HepG2 (cell line): ENCODE data around the gene PAFAH1B1. TPM values are rescaled to one million over a fixed set of nuclear protein-coding genes. Genes with fewer than 3 reads are reported as not detected.

Source experiments
- EP300 ChIP-seq, 3 experiments: sonication (generic) in 1 of 3; formaldehyde crosslinking in 1 of 3; IDR thresholded peaks; 2 replicates each; pipeline versions ENCODE4 v1.5.1 to v1.6.1; 2011 to 2020; ENCODE audit warnings: low read depth in 2 of 3, low read length in 2 of 3, borderline replicate concordance in 1 of 3, improper control_type of control experiment in 1 of 3, mild to moderate bottlenecking in 1 of 3, missing genetic modification reagents in 1 of 3, moderate library complexity in 1 of 3
- ESRRA ChIP-seq: sonication (generic); formaldehyde crosslinking; IDR thresholded peaks from 2 replicates; pipeline ENCODE4 v1.5.1; 2020; ENCODE audit warnings: mild to moderate bottlenecking, low read depth, missing genetic modification reagents
- FOSL2 ChIP-seq: sonication (generic); formaldehyde crosslinking; IDR thresholded peaks from 2 replicates; pipeline ENCODE4 v1.4.0; 2020; ENCODE audit warnings: missing genetic modification reagents
- HDAC2 ChIP-seq: sonication (generic); formaldehyde crosslinking; IDR thresholded peaks from 2 replicates; pipeline ENCODE4 v1.4.0; 2020; ENCODE audit warnings: missing genetic modification reagents
- MTF1 ChIP-seq: sonication (generic); formaldehyde crosslinking; IDR thresholded peaks from 2 replicates; pipeline ENCODE4 v1.5.0; 2020; ENCODE audit warnings: missing genetic modification reagents
- MXD4 ChIP-seq: IDR thresholded peaks from 2 replicates; pipeline ENCODE4 v1.6.1; 2016; ENCODE audit warnings: mild to moderate bottlenecking, missing biosample characterization, missing genetic modification reagents
- MYC ChIP-seq: sonication (generic); formaldehyde crosslinking; IDR thresholded peaks from 2 replicates; pipeline ENCODE4 v1.9.0; 2021; ENCODE audit warnings: missing genetic modification reagents, borderline replicate concordance
- NFKBIZ ChIP-seq: IDR thresholded peaks from 2 replicates; pipeline ENCODE4 v1.6.1; 2018; ENCODE audit warnings: missing genetic modification reagents, missing compliant biosample characterization
- PHF8 ChIP-seq: sonication (generic); formaldehyde crosslinking; IDR thresholded peaks from 2 replicates; pipeline ENCODE4 v1.5.0; 2020; ENCODE audit warnings: missing genetic modification reagents
- RFX3 ChIP-seq: IDR thresholded peaks from 2 replicates; pipeline ENCODE4 v1.6.1; 2016; ENCODE audit warnings: missing biosample characterization, missing genetic modification reagents
- RNF2 ChIP-seq: fragments of 450-650 bp; conservative IDR thresholded peaks from 2 replicates; pipeline ENCODE4 v1.6.1; 2016; ENCODE audit warnings: low read depth
- SAP130 ChIP-seq: IDR thresholded peaks from 2 replicates; pipeline ENCODE4 v1.6.1; 2016; ENCODE audit warnings: low read depth
- SIX4 ChIP-seq: sonication (generic); formaldehyde crosslinking; IDR thresholded peaks from 2 replicates; pipeline ENCODE4 v1.4.0; 2020; ENCODE audit warnings: missing genetic modification reagents
- THAP7 ChIP-seq: sonication (generic); formaldehyde crosslinking; IDR thresholded peaks from 2 replicates; pipeline ENCODE4 v1.8.1; 2023; ENCODE audit warnings: mild to moderate bottlenecking, missing genetic modification reagents
- ZC3H13 ChIP-seq: sonication (generic); formaldehyde crosslinking; IDR thresholded peaks from 2 replicates; pipeline ENCODE4 v1.8.1; 2023; ENCODE audit warnings: mild to moderate bottlenecking, missing genetic modification reagents, moderate library complexity
- ZFP82 ChIP-seq: sonication (generic); formaldehyde crosslinking; IDR thresholded peaks from 2 replicates; pipeline ENCODE4 v1.5.1; 2020; ENCODE audit warnings: mild to moderate bottlenecking, missing genetic modification reagents, borderline replicate concordance
- ZMAT5 ChIP-seq: sonication (generic); formaldehyde crosslinking; IDR thresholded peaks from 2 replicates; pipeline ENCODE4 v1.5.0; 2020; ENCODE audit warnings: mild to moderate bottlenecking, low read depth, missing genetic modification reagents, borderline replicate concordance
- ZNF101 ChIP-seq: sonication (generic); formaldehyde crosslinking; IDR thresholded peaks from 2 replicates; pipeline ENCODE4 v1.4.0; 2020; ENCODE audit warnings: mild to moderate bottlenecking, low read depth, missing genetic modification reagents, borderline replicate concordance
- ZNF281 ChIP-seq: sonication (generic); formaldehyde crosslinking; IDR thresholded peaks from 2 replicates; pipeline ENCODE4 v1.4.0; 2020; ENCODE audit warnings: missing genetic modification reagents, borderline replicate concordance
- ZNF547 ChIP-seq: sonication (generic); formaldehyde crosslinking; IDR thresholded peaks from 2 replicates; pipeline ENCODE4 v1.5.1; 2020; ENCODE audit warnings: mild to moderate bottlenecking, missing genetic modification reagents
- ZNF556 ChIP-seq: sonication (generic); formaldehyde crosslinking; IDR thresholded peaks from 2 replicates; pipeline ENCODE4 v1.4.0; 2020; ENCODE audit warnings: mild to moderate bottlenecking, missing genetic modification reagents, borderline replicate concordance
- ZNF563 ChIP-seq: sonication (generic); formaldehyde crosslinking; IDR thresholded peaks from 2 replicates; pipeline ENCODE4 v1.8.0; 2022; ENCODE audit warnings: mild to moderate bottlenecking, moderate library complexity, missing genetic modification reagents
- ZNF691 ChIP-seq: sonication (generic); formaldehyde crosslinking; IDR thresholded peaks from 2 replicates; pipeline ENCODE4 v1.4.0; 2020; ENCODE audit warnings: missing genetic modification reagents, low read depth, mild to moderate bottlenecking, borderline replicate concordance
- ZNF709 ChIP-seq: sonication (generic); formaldehyde crosslinking; IDR thresholded peaks from 2 replicates; pipeline ENCODE4 v1.5.0; 2020; ENCODE audit warnings: mild to moderate bottlenecking, missing genetic modification reagents
- ZNF772 ChIP-seq: sonication (generic); formaldehyde crosslinking; IDR thresholded peaks from 2 replicates; pipeline ENCODE4 v1.5.0; 2020; ENCODE audit warnings: mild to moderate bottlenecking, missing genetic modification reagents
- ZNF878 ChIP-seq: sonication (generic); formaldehyde crosslinking; IDR thresholded peaks from 2 replicates; pipeline ENCODE4 v1.8.1; 2023; ENCODE audit warnings: mild to moderate bottlenecking, missing genetic modification reagents, moderate library complexity
- polyA plus RNA-seq, 8 experiments: library from polyadenylated mRNA; depleted of rRNA in 3 of 8; stranded (reverse) in 7 of 8; unstranded in 1 of 8; fragments of >200 nt; fragmentation: Illumina TruSeq in 4 of 8; extraction: Trizol in 4 of 8; gene quantifications; 2 replicates each; pipeline versions ENCODE4 v1.2.1 to v1.2.3, GENCODE V29; 2011 to 2016; ENCODE audit warnings: low read depth in 4 of 8, missing spikeins in 1 of 8, mixed read lengths in 1 of 8; ENCODE audit not compliant: insufficient read depth in 1 of 8
- total RNA-seq, 5 experiments: library from RNA; depleted of rRNA; stranded (reverse); fragments of >200 nt; fragmentation: Illumina TruSeq; extraction: Trizol; gene quantifications; 2 replicates each; pipeline ENCODE4 v1.2.3, GENCODE V29; 2016; ENCODE audit warnings: low read depth in 1 of 5

Gene PAFAH1B1
- total and polyA plus RNA-seq, 2 of the 13 experiments (the other 11 are each of a cell fraction or from before 2014, with no cell fraction given), result 46.0 to 64.9 TPM

GRCh38 chr17:2711608-2712299, 118.3 kb downstream of the PAFAH1B1 start, which contains the start of gene CLUH (continued):
- TF ChIP-seq EP300 (IDR thresholded peaks at IDR 0.05; ENCODE audit: low read depth in 2 of 2, low read length in 2 of 2) (peak in 1 of 2 experiments; percentile 34; a peak in 1 of 4 replicates), EP300 (CRISPR knock-in tag; IDR thresholded peaks at IDR 0.05; ENCODE audit: borderline replicate concordance) (no peak), PHF8 (CRISPR knock-in tag) (no peak; the same call in 1 of the 2 replicates), ZNF691 (peak; percentile 62; the same call in 1 of the 2 replicates), MYC (peak; percentile 97), RFX3 (CRISPR knock-in tag) (no peak), THAP7 (CRISPR knock-in tag) (peak; percentile 59; the same call in 1 of the 2 replicates), ZNF772 (CRISPR knock-in tag) (peak; percentile 82; the same call in 1 of the 2 replicates), ZNF101 (CRISPR knock-in tag) (no peak), ZNF281 (CRISPR knock-in tag) (peak; percentile 44; the same call in 1 of the 2 replicates), MTF1 (no peak), HDAC2 (CRISPR knock-in tag) (peak; percentile 55; the same call in 1 of the 2 replicates), ZC3H13 (CRISPR knock-in tag) (peak; percentile 80), ZNF556 (CRISPR knock-in tag) (peak; percentile 88), SAP130 (peak; percentile 96), RNF2 (peak; percentile 73; the same call in 1 of the 2 replicates), ZNF878 (CRISPR knock-in tag) (no peak), NFKBIZ (0 out of 2 replicates have a peak, but pooled peaks have one; percentile 20), ZMAT5 (no peak), ZNF547 (CRISPR knock-in tag) (peak; percentile 62; the same call in 1 of the 2 replicates), ZFP82 (CRISPR knock-in tag) (peak; percentile 82; the same call in 1 of the 2 replicates), ZNF563 (CRISPR knock-in tag) (peak; percentile 26; the same call in 1 of the 2 replicates), FOSL2 (CRISPR knock-in tag) (peak; percentile 62), ESRRA (CRISPR knock-in tag) (peak; percentile 79), MXD4 (peak; percentile 98), ZNF709 (CRISPR knock-in tag) (peak; percentile 77; the same call in 1 of the 2 replicates), SIX4 (CRISPR knock-in tag) (peak; percentile 33; the same call in 1 of the 2 replicates)
